Measurements from ENCODE around the gene SHMT2.
A peak's percentile ranks its signal among the peaks of the same experiment; 100 is the strongest.

The SHMT2 gene

GRCh38 chr12:57229634-57230380 lies at the start of gene SHMT2:
Gene SHMT2, plus strand, starts transcription at chr12:57229711. Its CDS starts 68 bp downstream, at chr12:57229779.
- peak; percentile 95 for DNase-seq

- no peak for DNase-seq
Observed at GRCh38 chr12:57180321-57180989, 49.1 kb upstream of the SHMT2 start.

DNA sequence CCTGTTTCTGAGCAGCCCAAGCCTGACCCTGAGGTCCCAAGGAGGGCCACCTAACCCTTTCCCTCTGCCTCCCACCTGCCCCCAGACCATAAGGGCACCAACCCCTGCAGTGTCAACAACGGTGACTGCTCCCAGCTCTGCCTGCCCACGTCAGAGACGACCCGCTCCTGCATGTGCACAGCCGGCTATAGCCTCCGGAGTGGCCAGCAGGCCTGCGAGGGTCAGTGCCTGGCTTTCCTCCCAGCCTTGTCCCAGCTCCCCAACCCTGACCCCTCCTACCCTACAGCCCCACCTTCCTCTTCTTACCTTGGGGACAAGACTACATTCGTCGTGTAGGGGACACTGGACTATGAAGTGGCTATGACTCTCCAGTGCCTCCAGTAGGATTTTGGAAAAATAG lies 48.4 kb upstream of the SHMT2 start:
- DNase-seq, result no peak

GRCh38 chr12:57181561-57182155 lies 47.9 kb upstream of the SHMT2 start:
- no peak for DNase-seq

DNA sequence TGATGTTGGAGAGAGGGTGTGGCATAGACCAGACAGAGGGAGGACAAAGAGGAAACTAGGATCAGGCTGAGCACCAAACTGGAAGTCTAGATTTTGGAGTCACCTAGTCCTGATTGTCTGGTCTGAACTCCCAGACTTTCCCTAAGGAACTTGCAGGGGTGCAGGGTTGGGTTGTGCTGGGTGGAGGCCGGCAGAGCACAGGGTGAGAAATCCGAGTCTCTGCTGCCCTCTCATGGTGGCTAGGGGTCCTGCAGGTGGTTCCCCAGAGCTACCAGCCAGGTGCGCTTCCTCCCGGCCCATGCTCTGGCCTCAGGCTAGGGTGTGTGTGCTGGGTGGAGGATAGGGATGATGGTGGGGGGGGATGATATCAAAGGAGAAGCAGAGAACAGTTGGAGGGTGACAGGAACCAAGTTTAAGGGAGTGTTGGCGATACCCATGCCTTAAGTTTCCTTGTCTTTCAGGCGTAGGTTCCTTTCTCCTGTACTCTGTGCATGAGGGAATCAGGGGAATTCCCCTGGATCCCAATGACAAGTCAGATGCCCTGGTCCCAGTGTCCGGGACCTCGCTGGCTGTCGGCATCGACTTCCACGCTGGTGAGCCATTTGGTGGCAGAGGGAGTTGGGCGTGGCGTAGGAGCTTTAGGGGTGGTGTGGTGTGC lies 46.5 kb upstream of the SHMT2 start:
- DNase-seq, result peak; percentile 72

- DNase-seq, result no peak
Observed at GRCh38 chr12:57183939-57184725, 45.4 kb upstream of the SHMT2 start.

GRCh38 chr12:57185403-57185802 lies 44.1 kb upstream of the SHMT2 start:
- no peak for DNase-seq

- no peak for DNase-seq
Observed at GRCh38 chr12:57185906-57186508, 43.5 kb upstream of the SHMT2 start.

- DNase-seq, result no peak
Observed at GRCh38 chr12:57187222-57188089, 42.1 kb upstream of the SHMT2 start.

DNA sequence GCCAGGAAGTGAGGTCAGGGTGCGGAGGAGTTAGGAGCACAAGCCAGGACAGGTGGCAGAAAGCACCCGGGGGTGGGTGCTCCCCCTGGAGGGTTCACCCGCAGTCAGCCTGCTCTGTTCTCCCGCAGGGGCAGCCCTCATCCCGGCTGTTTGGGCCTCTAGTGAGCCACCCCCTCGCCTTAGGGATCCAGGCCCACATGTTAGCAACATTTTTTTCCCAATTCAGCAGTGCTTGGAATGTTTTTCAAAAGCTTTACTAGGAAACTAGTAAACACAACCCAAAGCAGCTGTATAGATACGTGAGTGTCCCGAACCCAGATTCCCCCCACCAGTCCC lies 41.5 kb upstream of the SHMT2 start:
- DNase-seq, result no peak

DNA sequence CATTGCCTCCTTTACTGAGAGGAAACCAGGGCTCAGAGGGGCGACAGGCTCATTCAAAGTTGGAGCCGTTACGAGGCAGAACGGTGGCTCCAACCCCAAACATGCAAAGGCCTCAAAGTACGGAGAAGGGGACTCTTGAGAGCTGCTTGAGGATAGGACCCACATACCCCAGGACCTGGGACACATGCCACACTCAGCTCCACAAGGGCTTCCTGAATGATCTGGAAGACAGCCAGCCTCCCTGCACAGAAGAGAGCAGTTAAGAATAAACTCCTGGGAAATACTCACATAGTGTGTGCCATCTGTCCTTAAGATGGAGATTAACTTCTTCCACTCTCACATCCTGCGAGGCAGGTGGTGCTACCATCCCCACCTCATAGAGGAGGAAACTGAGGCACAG lies 39.5 kb upstream of the SHMT2 start:
- DNase-seq, result no peak

DNA sequence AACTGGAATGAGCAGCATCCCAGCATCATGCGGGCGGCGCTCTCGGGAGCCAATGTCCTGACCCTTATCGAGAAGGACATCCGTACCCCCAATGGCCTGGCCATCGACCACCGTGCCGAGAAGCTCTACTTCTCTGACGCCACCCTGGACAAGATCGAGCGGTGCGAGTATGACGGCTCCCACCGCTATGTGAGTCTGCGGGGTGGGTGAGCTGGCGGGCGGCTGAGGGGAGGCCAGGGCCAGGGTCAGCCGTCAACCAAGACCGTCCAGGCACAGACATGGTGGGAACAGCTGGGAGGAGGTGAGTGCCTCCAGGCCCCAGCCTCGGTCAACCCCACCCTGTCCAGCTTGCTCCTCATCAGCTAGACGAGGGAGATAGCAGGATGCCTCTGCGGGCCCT lies 38.7 kb upstream of the SHMT2 start:
- DNase-seq, result no peak

DNA sequence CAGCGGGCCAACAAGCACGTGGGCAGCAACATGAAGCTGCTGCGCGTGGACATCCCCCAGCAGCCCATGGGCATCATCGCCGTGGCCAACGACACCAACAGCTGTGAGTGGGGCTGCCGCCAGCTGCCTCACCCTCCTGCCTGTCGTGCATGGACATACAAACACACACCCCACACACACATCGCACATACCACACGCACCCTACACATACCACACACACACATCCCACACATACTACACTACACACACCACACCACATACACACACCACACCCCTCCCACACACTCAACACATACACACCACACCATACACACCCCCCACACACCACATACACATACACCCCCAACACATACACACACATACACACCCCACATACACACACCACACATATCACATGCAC lies 38.1 kb upstream of the SHMT2 start:
- no peak for DNase-seq

DNA sequence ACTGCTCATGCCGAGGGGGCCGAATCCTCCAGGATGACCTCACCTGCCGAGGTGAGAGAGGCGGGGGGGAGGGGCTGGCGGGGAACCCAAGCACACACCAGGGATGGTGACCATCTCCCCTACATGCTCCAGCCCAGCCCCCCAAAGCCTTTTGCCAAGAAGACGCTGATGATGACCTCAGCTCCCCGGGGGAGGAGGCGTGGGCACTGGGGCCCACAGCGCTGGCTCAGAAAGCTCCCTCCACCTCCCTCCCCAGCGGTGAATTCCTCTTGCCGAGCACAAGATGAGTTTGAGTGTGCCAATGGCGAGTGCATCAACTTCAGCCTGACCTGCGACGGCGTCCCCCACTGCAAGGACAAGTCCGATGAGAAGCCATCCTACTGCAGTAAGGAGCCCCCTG lies 36.6 kb upstream of the SHMT2 start:
- DNase-seq, result no peak

DNA sequence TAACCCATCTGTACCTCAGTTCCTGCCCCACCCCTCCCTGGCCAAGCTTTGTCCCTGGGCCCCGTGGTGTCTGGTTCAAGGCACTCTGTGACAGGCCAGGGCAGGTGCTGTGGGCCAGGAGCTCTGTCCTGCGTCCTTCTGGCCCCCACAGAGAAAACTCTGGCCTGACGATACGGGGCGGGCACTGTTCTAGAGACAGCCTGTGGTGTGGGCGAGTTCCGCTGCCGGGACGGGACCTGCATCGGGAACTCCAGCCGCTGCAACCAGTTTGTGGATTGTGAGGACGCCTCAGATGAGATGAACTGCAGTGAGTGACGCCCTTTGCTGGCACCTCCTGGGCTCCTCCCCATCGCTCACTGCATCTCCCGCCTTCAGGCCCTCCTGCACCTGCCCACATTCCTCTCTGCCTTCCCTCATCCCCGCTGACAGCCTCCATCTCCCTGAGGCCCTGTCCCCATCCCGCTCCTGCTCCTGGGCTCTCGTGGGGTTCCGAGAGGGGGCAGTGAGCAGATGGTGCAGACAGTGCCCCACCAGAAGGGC lies 35.7 kb upstream of the SHMT2 start:
- no peak for DNase-seq

DNA sequence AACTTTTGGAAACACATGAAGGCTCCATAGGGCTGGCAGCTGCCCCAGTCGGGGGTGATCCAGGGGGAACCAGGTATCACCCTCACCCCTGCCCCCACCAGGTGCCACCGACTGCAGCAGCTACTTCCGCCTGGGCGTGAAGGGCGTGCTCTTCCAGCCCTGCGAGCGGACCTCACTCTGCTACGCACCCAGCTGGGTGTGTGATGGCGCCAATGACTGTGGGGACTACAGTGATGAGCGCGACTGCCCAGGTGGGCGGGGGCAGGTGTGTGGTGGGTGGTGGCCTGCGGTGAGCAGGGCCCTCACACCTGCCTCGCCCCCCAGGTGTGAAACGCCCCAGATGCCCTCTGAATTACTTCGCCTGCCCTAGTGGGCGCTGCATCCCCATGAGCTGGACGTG lies 35.3 kb upstream of the SHMT2 start:
- DNase-seq, result no peak

DNA sequence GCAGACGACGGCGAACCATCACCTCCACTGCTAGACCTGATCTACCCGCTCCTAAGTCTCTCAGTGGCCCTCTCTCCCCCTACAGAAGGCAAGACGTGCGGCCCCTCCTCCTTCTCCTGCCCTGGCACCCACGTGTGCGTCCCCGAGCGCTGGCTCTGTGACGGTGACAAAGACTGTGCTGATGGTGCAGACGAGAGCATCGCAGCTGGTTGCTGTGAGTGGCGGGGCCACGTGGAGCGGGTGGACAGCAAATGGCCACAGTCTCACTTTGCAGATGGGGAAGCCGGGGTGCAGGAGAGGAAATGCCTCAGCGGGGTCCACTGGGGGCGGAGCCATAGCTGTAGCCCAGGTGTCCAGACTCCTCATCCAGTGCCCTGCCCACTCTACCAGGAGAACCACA lies 34.3 kb upstream of the SHMT2 start:
- DNase-seq, result no peak

- no peak for DNase-seq
Observed at GRCh38 chr12:57195611-57196371, 33.7 kb upstream of the SHMT2 start.

DNA sequence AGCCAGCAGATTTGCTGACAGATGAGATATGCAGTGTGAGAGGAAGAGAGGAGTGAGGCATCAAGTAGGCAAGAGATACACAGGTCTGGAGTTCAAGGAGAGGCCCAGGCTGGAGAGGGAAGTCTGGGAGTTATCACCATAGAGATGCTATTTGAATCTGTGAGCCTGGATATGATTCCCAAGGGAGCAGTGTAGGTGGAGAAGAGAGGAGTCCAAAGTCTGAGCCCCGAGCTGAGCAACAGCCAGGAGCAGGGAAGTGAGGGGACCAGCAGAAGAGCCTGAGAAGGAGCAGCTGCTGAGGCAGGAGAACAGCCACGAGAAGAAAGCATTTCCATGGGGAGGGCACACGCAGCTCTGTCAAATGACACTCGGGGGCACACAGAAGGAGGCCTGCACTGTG lies 33.1 kb upstream of the SHMT2 start:
- no peak for DNase-seq

DNA sequence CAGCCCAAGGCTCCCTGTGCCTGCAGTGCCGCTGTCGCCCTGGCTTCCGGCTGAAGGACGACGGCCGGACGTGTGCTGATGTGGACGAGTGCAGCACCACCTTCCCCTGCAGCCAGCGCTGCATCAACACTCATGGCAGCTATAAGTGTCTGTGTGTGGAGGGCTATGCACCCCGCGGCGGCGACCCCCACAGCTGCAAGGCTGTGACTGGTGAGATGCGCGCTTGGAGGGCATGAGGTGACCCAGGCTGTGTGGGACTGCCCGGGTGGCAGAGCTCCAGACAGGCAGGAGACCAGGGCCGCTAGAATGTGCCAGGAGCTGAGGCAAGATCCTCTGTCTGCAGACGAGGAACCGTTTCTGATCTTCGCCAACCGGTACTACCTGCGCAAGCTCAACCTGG lies 32.6 kb upstream of the SHMT2 start:
- DNase-seq, result no peak

GRCh38 chr12:57198329-57198728 lies 31.2 kb upstream of the SHMT2 start:
- no peak for DNase-seq

Data from CD4-positive, alpha-beta T cell treated with Interleukin-15 for 1 hour (primary cell).